Thyroid gland (tissue), 4 donors: Measurements from ENCODE around the gene DPEP1.

Experiments
- CTCF ChIP-seq, 6 experiments: fragments of 200-600 bp in 3 of 6; fragments of 450-650 bp in 3 of 6; sonication (generic) in 3 of 6; IDR thresholded peaks; one replicate each; pipeline ENCODE4 v1.5.1; 2016 to 2019; ENCODE audit warnings: antibody characterized with exemption in 6 of 6, mild to moderate bottlenecking in 2 of 6, inconsistent platforms in 1 of 6, moderate library complexity in 1 of 6
- POLR2A ChIP-seq, 2 donors: fragments of 450-650 bp; IDR thresholded peaks; one replicate each; pipeline ENCODE4 v1.6.1; 2017; ENCODE audit warnings: antibody characterized with exemption in 2 of 2, mild to moderate bottlenecking in 2 of 2, moderate library complexity in 1 of 2

- TF ChIP-seq CTCF (IDR thresholded peaks at IDR 0.05): no peak
- no peak for TF ChIP-seq POLR2A (IDR thresholded peaks at IDR 0.05)
Measured at GRCh38 chr16:89637379-89637778, 23.9 kb downstream of the DPEP1 start.
